GM19035 (cell line): ENCODE data around the gene BPIFA1.

Experiments used
- ATAC-seq: cut with Tn5 transposase; IDR thresholded peaks from one replicate; pipeline ENCODE4 v1.9.1; 2021; ENCODE audit not compliant: unreplicated experiment

Gene BPIFA1

DNA sequence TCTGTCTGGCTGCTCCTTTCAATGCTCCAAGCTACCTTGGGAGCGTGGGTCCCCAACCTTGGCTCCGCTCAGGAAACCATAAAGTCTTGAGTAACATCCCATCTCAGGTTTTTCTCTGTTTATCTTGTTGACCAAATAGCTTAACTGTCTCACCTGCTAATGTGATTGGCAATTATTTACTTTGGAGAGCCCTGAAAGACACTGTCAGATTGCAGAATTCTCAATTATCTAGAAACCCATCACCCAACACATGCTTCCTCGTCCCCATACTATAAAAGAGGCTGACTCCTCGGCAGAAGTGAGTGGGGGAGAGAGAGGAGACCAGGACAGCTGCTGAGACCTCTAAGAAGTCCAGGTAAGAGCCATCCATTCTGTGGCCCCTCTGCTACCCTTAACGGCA is at the start of gene BPIFA1:
Gene BPIFA1, plus strand, starts transcription at position 301 of the 400 bp plus-strand sequence. CDS start 1,716 bp downstream, outside the sequence.
- ATAC-seq: no peak

DNA sequence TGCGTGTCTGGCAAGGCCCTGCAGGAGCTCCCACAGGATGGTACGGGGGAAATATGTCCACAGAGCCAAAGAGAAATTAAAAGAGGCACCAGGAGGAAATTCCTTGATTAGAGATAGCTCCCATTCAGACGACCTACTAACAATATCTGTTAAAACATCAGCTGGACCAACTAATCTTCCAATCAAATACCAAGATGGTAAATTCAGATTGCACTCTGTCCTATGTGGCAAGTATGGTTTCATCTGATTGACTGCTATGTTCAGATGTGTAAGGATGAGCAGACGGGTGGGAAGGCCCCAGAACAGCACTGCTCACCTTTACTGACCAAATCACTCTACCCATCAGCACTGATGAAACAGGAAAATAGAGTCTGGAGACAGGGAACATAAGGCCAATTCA is 48.3 kb upstream of the BPIFA1 start:
- ATAC-seq: no peak

DNA sequence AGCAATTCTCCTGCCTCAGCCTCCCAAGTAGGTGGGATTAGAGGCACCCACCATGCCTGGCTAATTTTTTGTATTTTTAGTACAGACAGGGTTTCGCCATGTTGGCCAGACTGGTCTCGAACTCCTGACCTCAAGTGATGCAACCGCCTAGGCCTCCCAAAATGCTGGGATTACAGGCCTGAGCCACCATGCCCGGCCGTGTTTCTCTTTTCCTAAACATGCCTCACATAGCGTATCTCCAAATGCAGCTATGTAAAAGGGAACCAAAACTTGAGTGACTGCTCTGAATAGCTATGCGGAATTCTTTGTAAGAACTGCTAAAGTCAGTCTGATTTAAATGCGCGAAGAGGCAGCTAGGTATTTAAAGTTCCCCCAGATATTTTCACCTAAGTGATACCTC is 47.4 kb upstream of the BPIFA1 start:
- no peak for ATAC-seq

DNA sequence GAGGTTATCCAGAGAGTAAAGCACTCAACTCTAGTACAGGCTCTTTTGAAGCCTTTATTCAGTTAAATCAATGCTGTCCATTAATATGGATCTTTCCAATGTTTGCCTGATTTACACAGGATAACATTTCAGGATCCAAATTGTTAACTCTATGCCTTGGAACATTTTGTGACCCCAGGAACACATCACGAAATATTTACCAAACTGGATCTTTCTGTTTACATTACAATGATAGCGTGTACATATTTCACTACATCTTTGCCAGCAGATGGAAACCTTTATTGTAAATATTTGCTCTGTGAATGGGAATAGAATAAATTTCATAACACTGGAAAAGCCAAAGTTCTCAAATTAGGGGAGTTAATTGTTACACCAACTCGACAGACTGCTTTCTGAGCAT is 44.3 kb upstream of the BPIFA1 start:
- no peak for ATAC-seq

DNA sequence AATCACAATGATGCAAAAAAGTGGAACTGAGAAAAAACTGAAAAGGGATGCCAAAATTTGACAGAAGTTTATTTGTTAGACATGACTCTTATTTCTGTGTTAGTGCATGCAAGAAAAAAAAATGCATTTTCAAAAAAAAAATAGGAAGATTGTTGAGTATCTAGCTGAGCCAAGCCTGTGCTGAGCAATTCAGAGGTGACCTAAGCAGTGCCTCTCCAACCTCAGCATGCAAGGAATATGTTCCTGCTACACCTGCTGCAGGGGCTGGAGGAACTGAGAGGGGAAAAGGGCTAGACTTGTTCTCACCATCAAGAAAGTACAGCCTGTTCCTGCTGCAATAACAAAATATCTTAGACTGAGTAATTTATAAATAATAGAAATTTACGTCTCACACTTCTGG is 43.8 kb upstream of the BPIFA1 start:
- ATAC-seq: no peak

DNA sequence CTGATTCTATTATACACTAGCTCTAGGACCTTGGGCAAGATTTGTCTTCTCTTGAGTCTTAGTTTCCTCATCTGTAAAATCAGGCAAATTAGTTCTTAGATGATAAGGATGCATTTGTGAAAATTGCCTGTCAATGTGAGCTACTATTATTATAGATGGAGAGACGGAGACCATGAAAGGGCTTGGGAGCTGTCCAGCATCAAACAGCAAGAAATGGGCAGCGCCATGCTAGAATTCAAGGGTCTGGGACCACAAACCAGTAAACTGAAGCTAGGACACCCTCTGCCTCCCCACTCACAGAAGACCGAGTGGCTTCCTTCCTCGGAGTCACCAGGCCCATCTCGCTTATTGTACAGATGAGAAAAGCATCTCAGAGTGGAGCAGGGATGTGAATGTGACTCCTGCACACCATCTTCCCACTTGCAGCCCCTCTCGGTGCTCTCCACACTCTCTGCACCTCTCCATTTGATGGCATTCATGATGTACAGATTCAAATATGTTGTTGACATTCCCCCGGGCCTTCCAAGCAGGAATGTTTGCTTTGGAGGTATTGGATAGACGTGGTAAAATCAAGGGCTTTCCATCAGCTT is 42.8 kb upstream of the BPIFA1 start:
- no peak for ATAC-seq

DNA sequence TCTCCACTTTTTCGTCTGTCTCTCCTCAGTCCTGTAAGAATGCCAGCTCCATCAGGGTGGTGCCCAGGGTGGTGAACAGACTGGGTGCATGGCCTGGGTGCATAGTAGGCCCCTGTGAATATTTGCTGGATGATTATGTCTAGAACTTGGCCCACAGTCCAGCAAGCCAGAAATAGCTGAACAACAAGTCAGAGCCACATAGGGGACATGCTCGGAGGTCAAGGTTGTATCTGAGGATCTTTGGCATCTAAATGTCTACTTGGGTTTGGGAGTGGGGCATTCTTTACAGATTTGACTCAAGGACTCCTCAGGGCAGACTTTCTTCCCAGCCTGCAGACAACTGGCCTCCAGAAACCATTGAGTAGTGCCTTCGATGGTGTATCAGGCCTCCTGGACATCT is 36.8 kb upstream of the BPIFA1 start:
- ATAC-seq: no peak

DNA sequence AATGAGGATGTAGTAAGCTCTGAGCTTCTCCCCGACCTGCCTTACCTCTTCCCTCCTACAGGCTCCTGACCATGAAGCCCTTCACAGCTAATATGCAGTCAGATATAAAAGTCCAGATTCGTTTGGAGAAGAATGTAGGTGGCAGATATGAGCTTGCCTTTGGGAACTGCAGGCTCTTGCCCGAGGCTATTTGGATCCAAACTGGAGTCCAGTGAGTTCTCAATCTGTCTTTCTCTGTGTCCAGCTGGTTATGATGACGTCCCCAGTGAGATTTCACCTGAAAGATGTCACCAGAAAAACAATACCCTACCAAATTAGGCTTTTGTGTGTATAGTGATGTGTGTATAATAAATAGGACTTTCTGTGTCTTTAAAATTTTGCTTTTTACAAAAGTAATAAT is 33.3 kb upstream of the BPIFA1 start:
- ATAC-seq: no peak

DNA sequence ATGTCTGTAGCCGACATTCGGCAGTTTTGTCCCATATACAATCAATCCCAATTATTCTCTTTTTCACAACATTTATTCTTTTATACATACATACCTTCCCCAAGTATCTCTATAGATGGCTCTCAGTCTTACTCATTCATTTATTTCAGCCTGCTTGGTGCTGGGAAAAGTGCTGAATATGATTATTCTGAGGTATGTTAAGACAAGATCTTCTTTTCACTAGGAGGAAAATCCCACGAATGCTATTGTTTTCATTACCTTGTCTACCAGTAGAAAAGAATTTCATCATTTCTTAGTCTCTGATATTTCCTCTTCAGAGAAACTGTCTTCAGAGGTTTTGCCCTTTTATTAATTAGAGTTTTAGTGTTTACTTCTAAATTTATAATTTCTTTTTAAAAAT is 32.4 kb upstream of the BPIFA1 start:
- no peak for ATAC-seq

DNA sequence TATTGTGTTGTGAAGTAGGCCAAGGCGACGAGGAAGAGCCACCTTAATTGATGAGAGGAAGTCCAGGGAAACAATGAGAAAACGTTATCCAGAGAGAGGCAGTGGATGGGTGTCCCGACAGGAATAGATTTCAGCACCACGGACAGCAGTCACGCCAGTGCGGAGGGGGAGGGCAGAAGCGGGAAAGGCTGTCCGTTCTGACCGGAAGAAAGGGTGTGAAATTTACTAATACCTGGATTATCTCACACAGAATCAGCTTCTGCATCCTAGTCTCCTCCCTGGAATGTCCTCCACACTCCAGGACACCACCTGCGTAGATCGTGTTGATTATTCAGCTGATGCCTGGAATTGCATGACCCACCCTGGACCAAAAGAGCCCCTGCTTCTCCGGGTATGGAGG is 26.0 kb upstream of the BPIFA1 start:
- ATAC-seq: no peak

DNA sequence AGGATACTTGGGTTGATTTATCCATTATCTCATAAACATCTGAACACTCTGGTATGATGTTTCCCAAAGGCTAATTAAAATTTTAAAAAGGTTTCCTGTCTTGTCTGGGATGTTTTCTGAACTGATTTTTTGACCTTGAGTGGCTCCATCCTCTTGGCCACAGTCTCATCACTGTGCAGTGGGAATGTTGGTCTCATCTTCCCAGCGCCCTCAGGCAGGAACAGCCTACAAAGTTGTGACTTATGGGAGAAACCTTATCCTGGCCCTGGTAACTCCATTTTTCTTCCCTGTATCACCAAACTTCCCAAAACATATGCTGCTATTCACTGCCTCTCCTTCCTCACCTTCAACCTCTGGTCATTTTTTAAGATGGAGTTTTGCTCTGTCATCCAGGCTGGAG is 25.4 kb upstream of the BPIFA1 start:
- ATAC-seq: no peak

DNA sequence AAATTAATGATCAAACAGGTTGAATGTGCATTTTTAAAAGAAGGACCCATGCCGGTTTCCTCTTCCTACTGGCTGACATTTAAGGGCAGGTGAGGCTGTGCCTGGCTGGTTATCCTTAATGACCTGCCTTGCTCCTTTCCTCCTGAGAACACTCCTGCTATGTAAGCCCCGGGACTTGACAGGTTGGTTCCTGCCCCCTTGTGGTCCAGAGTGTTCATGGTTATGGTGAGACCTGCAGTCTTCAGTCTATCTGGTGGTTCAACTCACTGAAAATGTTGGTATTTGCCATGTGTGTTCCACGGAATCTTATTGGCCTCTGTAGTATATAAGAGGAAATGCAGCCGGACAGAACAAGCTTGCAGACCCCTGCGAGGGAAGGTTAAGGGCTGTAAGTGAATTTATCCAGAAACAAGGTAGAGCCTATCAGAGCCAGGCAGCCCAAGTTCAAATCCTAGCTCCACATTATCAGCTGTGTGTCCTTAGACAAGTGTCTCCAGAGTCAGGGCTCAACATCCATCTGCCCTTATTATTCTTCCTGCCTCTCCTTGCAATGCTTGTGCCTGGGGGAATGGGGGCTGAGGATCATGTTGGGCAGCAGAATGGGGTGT is 23.9 kb upstream of the BPIFA1 start:
- no peak for ATAC-seq

DNA sequence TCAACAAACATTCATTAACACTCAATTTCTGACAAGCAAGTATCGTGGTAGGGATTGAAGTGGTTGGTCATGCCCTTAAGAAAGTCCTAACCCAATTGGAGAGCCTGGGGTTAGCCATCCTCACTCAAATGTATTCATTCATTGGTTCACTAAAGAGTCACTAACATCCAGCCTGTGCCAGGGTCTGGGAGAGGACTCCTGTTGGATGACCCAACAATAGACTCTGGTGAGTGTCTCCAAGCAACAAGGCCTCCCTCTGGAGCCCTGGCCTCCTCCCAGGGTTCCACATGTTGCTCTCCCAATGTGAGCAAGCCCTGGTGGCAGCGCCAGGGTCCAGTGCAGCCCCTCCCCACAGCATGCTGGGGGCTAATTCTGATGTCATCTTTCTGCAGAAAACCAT is 18.7 kb upstream of the BPIFA1 start, which contains the start of gene BPIFA3:
Gene BPIFA3, plus strand, starts transcription at position 301 of the 400 bp plus-strand sequence. CDS start 185 bp downstream, outside the sequence.
- ATAC-seq: no peak

DNA sequence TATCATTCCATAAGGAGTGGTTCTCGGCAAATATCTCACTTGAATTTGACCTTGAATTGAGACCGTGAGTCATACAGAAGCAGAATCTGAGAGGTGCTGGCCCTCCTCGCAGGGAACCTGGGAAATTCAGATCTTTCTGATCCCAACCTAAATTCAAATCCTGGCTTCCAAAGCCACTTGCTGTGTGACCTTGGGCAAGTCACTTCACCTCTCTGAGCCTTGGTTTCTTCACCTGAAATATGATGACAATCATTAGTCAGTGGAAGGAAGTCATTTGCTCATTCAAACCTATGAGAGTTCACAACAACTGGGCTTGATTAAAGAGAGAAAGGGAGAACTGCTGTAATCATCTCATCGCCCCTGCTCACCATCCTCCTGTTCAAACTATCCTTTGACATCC is 11.4 kb upstream of the BPIFA1 start:
- ATAC-seq: no peak

DNA sequence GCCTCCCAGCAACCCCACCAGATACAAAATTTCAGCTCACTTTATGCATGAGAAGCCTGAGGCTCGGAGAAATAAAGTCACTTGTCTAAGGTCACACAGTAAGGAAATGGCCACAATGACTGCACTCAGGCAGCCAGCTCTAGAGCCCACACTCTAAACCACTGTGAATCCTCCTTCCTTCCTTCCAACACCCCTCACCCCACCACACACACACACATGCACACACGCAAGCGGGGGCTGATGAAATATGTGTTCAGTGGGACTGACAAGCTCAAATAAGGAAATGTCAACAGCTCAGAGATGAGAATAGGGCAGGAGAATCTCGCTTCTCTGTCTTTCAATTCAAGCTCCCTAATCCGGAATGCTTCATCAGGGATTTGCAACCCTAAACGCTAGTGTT is 6.0 kb upstream of the BPIFA1 start:
- ATAC-seq: no peak

DNA sequence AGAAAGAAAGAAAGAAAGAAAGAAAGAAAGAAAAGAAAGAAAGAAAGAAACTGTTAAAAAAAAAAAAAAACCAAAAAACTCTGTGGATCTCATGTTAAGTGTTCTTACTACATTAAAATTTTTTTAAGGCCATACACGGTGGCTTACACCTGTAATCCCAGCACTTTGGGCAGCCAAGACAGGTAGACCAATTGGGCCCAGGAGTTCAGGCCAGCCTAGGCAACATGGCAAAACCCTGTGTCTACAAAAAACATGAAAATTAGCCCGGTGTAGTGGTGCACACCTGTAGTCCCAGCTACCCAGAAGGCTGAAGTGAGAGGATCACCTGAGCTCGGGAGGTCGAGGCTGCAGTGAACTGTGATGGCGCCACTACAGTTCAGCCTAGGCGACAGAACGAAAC is 4.6 kb upstream of the BPIFA1 start:
- no peak for ATAC-seq

DNA sequence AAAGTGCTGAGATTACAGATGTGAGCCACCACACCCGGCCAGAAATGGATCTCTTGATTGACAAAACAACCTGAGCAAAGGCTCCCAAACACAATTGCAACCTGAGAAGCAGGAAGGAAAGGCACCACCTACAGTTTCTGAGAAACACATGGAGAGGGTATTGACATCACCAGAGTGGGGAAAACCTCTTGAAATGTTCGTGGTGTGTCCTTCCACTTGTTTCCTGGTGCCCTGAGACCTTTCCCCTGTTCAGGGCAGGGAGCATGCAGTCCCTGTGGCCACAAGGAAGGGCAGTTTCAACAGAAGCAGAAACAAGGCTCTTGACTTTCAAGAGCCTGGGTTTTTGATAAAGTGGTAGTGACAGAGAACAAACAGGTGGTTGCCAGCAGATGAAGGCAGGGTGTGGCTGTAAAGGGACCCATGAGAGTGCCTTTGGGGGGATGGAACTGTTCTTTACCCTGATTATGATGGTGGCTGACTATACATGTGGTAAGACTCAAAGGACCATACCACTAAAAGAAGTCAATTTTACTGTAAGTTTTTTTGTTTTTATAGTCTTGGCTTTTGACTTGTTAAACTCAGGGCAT is 3.2 kb upstream of the BPIFA1 start:
- ATAC-seq: no peak

DNA sequence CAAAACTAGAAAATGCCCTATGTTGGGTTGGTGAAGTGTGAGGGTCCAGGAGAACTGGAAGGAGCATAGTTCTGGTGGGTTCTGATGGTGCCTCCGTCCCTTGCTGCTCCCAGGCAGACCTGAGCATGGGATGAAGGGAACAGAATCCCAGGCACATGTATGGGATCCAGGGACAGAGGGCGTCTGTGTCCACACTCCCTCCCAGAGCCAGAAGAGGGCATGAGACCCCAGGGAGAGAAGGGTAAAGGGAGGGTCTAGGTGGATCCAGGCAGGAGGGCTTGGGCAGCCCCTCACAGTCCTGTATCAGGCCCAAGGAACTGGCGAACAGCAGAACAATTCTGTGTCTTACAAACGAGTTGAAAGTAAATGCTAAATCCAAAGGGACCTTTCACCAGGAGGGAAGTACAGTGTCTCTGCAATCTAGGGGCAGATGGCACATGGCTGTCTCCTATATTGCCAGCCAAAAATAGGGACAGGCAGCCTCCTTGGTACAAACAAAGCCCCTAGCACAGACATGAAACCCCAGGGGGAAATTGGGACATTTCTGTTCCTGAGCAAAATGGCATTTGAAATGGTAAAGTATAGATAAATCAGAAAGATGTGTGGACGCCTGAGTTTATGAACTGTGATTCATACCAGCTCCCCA is 2.5 kb upstream of the BPIFA1 start:
- ATAC-seq: no peak

DNA sequence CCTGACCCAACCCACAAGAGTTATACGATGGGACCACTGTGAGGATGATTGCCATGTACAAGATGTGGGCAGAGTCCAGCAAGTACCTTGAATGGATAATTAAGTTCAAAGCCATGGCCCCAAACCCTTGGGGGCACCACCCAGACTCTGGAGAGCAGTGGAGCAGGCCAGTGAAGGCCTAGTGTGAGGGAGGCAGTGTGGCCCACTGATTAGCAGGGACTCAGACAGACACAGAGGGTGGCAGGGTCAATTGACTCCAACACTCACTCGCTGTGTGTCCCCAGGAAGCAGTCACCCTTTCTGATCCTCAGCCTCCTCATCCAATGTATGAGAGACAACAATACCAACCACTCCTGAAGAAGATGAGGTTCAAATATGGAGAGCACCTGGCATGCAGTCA is 1.7 kb upstream of the BPIFA1 start:
- ATAC-seq: no peak

DNA sequence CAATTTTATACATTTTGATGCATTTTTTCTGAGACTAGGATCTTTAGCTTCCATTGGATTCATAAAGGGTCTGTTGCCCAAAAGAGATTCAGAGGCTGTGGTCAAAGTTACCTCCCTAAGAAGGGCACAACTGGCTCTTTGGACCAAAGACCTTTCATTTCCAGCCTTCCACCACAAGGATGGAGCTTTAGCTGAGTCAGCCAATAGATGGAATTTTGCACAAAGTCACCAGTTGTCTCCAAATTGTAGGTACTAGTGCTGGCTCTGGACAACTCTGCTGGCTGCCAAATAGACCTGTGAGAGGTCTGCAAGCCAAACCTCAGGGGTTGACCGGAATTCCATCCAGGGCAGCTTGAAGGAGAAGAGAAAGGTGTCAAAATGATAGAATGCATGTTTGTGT is 555 bp downstream of the BPIFA1 start:
- ATAC-seq: no peak

DNA sequence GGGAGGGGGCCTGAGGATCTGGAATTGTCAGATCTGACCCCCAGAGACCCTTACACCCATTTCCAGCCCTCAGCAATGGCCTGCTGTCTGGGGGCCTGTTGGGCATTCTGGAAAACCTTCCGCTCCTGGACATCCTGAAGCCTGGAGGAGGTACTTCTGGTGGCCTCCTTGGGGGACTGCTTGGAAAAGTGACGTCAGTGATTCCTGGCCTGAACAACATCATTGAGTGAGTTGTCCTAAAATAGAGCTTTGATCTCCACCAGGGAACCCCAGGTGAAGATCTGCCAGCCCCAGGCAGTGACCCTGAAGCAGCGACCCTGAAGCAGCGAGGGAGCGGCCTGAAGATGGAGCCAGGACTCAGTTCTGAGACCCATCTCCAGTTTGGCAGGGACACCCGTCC is 2.2 kb downstream of the BPIFA1 start:
- no peak for ATAC-seq

DNA sequence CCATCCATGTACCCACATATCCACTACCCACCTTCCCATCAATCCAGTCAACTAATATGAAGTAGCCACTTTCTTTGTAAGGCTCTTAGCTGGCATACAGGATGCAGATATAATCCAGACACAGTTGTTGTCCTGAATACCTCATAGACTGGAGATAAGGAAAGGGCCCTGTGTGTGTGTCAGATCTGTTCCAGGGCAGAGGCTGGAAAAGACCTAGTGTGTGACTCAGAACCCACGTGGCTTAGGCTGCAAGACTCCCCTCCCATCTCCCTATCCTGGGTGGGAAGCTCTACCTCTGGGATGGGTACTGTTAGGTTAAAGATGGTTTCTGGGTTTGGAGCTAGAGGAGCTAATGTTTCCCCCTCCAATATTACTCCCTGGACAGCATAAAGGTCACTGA is 3.6 kb downstream of the BPIFA1 start:
- no peak for ATAC-seq
